ENCODE measurements around the gene CDC37L1.
A peak's percentile ranks its signal among the peaks of the same experiment; 100 is the strongest.

CDC37L1 gene

DNA sequence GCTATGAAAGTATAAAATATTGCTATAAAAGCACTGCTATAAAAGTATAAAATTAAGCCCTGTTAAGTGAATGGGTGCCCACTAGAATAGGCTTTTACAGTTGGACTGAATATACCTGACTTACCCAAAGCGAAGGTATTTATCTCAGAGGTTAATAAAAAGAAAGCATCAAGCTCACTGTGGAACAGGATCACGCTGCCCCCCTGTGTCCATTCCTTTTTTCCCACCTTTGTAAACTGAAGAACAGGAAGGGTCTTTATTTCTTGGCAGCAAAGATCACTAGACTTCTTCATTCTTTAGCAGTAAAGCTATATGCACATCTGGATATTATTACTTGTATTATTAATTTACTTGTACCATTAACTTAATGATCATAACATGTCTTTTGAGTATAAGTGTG is 39.3 kb upstream of the CDC37L1 start:
- TF ChIP-seq EGR1 (IDR thresholded peaks at IDR 0.05) (no peak), NFIC (IDR thresholded peaks at IDR 0.05) (no peak), RAD21 (IDR thresholded peaks at IDR 0.05; ENCODE audit: low read depth) (peak; percentile 72)

DNA sequence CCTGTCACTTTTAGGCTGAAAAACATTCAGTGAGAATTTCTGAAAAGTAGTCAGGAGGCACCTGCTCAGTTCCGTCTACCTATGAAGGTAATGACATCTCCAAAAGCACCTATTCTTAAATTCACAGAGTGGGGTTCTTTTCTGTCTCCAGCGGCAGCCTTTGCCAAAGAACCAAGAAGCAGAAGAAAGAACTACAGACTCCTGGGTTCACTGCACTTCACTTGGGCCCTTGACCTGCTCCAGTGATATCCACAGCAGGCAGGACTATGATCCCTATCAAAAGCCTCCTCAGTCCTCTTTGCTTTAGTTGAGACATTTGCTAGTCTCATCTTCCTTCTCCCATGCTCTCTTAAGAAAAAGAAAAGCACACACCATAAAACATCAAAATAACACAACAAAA is 37.0 kb upstream of the CDC37L1 start:
- TF ChIP-seq FOXM1 (IDR thresholded peaks at IDR 0.05; ENCODE audit: borderline replicate concordance, low read depth) (no peak), EP300 (IDR thresholded peaks at IDR 0.05; ENCODE audit: borderline replicate concordance) (no peak), TAF1 (IDR thresholded peaks at IDR 0.05; ENCODE audit: low read depth) (no peak), ZBTB7A (IDR thresholded peaks at IDR 0.05; ENCODE audit: low read depth) (no peak), CEBPB (IDR thresholded peaks at IDR 0.05) (no peak), TEAD4 (IDR thresholded peaks at IDR 0.05) (no peak), EGR1 (IDR thresholded peaks at IDR 0.05) (no peak)

DNA sequence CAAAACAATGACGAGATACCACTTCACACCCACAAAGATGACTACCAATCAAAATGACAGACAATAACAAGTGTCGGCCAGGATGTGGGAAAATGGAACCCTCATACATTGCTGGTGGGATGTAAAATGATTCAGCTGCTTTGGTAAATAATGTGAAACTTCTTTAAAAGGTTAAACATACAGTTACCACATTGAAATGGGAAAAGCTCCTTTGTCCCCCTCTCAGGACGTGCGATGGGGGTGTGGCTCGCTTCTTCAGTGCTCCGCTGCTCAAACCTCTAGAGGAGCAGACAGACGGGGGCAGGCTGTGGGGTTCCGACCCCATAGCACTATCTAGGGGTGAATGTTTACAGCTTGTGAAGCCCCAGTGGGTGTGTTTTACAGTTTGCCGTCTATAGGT is 25.3 kb upstream of the CDC37L1 start:
- TF ChIP-seq NFIC (IDR thresholded peaks at IDR 0.05) (no peak), EGR1 (IDR thresholded peaks at IDR 0.05) (no peak), YY1 (IDR thresholded peaks at IDR 0.05; ENCODE audit: low read depth) (no peak), TEAD4 (IDR thresholded peaks at IDR 0.05) (no peak), ZBTB7A (IDR thresholded peaks at IDR 0.05; ENCODE audit: low read depth) (no peak), TAF1 (IDR thresholded peaks at IDR 0.05; ENCODE audit: low read depth) (no peak), TCF12 (IDR thresholded peaks at IDR 0.05; ENCODE audit: low read depth) (no peak), CEBPB (IDR thresholded peaks at IDR 0.05) (no peak), RAD21 (IDR thresholded peaks at IDR 0.05; ENCODE audit: low read depth) (no peak)

DNA sequence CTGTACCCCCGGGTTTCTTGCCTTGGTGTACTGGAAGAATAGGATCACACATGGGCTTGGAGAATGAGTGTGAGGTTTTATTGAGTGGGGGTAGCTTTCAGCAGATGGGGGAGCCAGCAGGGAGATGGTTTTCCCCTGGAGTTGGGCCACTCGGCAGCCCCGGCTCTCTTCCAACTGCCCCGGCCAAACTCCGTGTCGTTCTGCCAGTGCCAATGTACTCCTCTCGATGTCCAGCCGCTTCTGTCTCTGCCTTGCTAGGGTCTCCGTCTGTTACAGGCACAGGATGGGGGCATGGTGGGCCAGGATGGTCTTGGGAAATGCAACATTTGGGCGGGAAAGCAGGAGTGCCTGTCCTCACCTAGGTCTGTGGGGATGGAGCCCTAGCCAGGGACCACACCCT is 24.8 kb upstream of the CDC37L1 start:
- TF ChIP-seq FOXM1 (IDR thresholded peaks at IDR 0.05; ENCODE audit: borderline replicate concordance, low read depth) = no peak
- no peak for TF ChIP-seq RAD21 (IDR thresholded peaks at IDR 0.05; ENCODE audit: low read depth)
- no peak for TF ChIP-seq YY1 (IDR thresholded peaks at IDR 0.05; ENCODE audit: low read depth)
- TF ChIP-seq CEBPB (IDR thresholded peaks at IDR 0.05) = no peak
- TF ChIP-seq, protein P1, sequence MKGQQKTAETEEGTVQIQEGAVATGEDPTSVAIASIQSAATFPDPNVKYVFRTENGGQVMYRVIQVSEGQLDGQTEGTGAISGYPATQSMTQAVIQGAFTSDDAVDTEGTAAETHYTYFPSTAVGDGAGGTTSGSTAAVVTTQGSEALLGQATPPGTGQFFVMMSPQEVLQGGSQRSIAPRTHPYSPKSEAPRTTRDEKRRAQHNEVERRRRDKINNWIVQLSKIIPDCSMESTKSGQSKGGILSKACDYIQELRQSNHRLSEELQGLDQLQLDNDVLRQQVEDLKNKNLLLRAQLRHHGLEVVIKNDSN (IDR thresholded peaks at IDR 0.05) = no peak
- TF ChIP-seq TAF1 (IDR thresholded peaks at IDR 0.05; ENCODE audit: low read depth) = no peak
- no peak for TF ChIP-seq EGR1 (IDR thresholded peaks at IDR 0.05)
- TF ChIP-seq NFIC (IDR thresholded peaks at IDR 0.05) = no peak
- TF ChIP-seq, protein P2, sequence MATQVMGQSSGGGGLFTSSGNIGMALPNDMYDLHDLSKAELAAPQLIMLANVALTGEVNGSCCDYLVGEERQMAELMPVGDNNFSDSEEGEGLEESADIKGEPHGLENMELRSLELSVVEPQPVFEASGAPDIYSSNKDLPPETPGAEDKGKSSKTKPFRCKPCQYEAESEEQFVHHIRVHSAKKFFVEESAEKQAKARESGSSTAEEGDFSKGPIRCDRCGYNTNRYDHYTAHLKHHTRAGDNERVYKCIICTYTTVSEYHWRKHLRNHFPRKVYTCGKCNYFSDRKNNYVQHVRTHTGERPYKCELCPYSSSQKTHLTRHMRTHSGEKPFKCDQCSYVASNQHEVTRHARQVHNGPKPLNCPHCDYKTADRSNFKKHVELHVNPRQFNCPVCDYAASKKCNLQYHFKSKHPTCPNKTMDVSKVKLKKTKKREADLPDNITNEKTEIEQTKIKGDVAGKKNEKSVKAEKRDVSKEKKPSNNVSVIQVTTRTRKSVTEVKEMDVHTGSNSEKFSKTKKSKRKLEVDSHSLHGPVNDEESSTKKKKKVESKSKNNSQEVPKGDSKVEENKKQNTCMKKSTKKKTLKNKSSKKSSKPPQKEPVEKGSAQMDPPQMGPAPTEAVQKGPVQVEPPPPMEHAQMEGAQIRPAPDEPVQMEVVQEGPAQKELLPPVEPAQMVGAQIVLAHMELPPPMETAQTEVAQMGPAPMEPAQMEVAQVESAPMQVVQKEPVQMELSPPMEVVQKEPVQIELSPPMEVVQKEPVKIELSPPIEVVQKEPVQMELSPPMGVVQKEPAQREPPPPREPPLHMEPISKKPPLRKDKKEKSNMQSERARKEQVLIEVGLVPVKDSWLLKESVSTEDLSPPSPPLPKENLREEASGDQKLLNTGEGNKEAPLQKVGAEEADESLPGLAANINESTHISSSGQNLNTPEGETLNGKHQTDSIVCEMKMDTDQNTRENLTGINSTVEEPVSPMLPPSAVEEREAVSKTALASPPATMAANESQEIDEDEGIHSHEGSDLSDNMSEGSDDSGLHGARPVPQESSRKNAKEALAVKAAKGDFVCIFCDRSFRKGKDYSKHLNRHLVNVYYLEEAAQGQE (IDR thresholded peaks at IDR 0.05; ENCODE audit: low read depth) = no peak
- TF ChIP-seq, protein P3, sequence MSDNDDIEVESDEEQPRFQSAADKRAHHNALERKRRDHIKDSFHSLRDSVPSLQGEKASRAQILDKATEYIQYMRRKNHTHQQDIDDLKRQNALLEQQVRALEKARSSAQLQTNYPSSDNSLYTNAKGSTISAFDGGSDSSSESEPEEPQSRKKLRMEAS (IDR thresholded peaks at IDR 0.05) = no peak

DNA sequence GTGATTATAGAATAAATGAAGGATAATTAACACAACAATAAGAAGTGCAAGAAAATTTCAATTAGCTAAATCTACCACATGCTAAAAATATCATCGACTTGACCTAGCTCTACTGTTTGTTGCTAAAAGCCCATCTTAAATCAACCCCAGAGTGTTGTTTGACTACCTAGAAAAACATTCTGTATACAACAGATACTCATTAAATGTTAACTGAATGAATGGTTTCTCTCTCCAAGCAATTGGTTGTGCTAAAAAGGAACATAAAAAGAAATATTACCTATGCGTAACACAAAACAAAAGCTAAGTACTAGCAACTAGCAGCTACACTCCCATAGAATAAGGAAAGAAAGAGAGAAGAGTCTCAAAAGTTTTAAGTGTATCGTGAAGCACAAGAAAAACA is 22.7 kb upstream of the CDC37L1 start:
- TF ChIP-seq TCF12 (IDR thresholded peaks at IDR 0.05; ENCODE audit: low read depth) (no peak), CREB1 (IDR thresholded peaks at IDR 0.05; ENCODE audit: low read depth) (no peak), FOXM1 (IDR thresholded peaks at IDR 0.05; ENCODE audit: borderline replicate concordance, low read depth) (no peak), TEAD4 (IDR thresholded peaks at IDR 0.05) (no peak), NFIC (IDR thresholded peaks at IDR 0.05) (no peak), ZBTB7A (IDR thresholded peaks at IDR 0.05; ENCODE audit: low read depth) (no peak), EGR1 (IDR thresholded peaks at IDR 0.05) (no peak), CEBPB (IDR thresholded peaks at IDR 0.05) (no peak), EP300 (IDR thresholded peaks at IDR 0.05; ENCODE audit: borderline replicate concordance) (no peak), TAF1 (IDR thresholded peaks at IDR 0.05; ENCODE audit: low read depth) (no peak), RAD21 (IDR thresholded peaks at IDR 0.05; ENCODE audit: low read depth) (no peak), YY1 (IDR thresholded peaks at IDR 0.05; ENCODE audit: low read depth) (no peak)
- TF ChIP-seq, protein P2 (IDR thresholded peaks at IDR 0.05; ENCODE audit: low read depth) = no peak
- TF ChIP-seq, protein P3 (IDR thresholded peaks at IDR 0.05) = no peak
- TF ChIP-seq, protein P1 (IDR thresholded peaks at IDR 0.05) = no peak

DNA sequence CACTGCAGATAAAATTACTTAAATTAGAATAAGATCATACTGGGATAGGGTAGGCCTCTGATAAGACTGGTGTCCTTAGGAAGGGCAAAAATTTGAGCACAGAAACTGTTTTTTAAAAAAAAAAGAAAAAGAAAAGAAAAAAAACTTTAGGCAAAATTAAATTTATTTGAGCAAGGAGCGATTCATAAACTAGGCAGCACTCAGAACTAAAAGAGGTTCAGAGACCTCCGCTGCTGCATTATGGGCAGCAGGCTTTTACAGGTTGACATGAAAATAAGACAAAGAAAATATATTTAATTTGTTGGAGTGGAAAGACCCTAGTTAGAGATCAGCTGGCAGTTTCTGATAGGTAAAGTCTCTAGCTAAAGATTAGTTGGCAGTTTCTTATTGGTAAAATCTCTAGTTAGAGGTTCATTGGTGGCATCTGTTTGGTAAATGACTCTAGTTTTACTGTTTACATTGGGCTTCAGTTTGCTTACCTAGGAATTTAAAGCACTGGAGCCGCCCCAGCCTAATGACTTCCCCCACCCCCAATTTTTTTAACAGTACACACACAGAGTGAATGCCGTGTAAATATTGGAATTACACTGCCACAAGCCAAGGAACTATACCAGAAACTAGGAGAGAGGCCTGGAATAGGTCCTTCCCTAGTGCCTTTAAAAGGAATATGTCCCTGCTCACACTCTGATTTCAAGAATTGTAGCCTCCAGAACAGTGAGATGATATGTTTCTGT is 21.8 kb upstream of the CDC37L1 start:
- no peak for TF ChIP-seq RAD21 (IDR thresholded peaks at IDR 0.05; ENCODE audit: low read depth)
- no peak for TF ChIP-seq TEAD4 (IDR thresholded peaks at IDR 0.05)
- no peak for TF ChIP-seq CEBPB (IDR thresholded peaks at IDR 0.05)
- no peak for TF ChIP-seq YY1 (IDR thresholded peaks at IDR 0.05; ENCODE audit: low read depth)
- TF ChIP-seq TAF1 (IDR thresholded peaks at IDR 0.05; ENCODE audit: low read depth) = no peak
- TF ChIP-seq EGR1 (IDR thresholded peaks at IDR 0.05) = no peak
- TF ChIP-seq TCF12 (IDR thresholded peaks at IDR 0.05; ENCODE audit: low read depth) = no peak

Measured in Ishikawa (cell line).